RWPE1 (cell line): Measurements from ENCODE around the gene C1QL4.

Source experiments
- CTCF ChIA-PET: fragments of 350-600 bp; sonication (Branson Sonifier 250); formaldehyde crosslinking; extraction: SDS; loops from one replicate; lab custom pipeline; 2021; lab: Yijun Ruan, JAX
- POLR2A ChIA-PET: fragments of 400-600 bp; formaldehyde crosslinking; extraction: SDS; loops from one replicate; lab custom pipeline; 2020; ENCODE audit warnings: antibody characterized with exemption; ENCODE audit not compliant: low non-redundant PET; lab: Yijun Ruan, JAX
- DNase-seq: peaks from one replicate; pipeline ENCODE4 v3.0.0; 2012; ENCODE audit warnings: low spot score
- H3K27ac ChIP-seq: fragments of 450-650 bp; 2 replicates; pipeline ENCODE4 v1.5.1; 2017
- CTCF ChIP-seq: fragments of 450-650 bp; conservative IDR thresholded peaks from 2 replicates; pipeline ENCODE4 v1.5.1; 2017; ENCODE audit warnings: low read depth, mild to moderate bottlenecking

The C1QL4 gene

DNA sequence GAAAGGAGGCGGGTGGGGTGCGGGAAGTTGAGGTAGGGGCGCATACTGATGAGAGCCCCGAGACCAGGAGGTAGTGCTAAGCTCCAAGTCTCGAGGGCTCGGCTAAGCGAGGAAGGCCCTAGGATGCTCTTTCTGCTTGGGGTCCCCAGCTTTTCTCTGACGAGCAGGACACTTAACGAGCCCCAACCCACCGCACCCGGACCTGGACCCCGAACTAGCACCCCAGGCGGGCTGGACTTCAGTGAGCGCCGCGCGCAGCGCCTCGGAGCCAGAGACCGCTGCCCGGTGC lies 4.7 kb upstream of the C1QL4 start:
- no peak for DNase-seq
- ChIA-PET CTCF (interaction anchor here (0.6 to 2.7 kb wide), 14 partner anchors 9 to 191 kb away, joined by 3 to 30 read pairs (median 4); no protein-coding TSS in a partner anchor), POLR2A (no interaction called here)
- no peak for TF ChIP-seq CTCF
- H3K27ac ChIP-seq = no peak overlapping the region

DNA sequence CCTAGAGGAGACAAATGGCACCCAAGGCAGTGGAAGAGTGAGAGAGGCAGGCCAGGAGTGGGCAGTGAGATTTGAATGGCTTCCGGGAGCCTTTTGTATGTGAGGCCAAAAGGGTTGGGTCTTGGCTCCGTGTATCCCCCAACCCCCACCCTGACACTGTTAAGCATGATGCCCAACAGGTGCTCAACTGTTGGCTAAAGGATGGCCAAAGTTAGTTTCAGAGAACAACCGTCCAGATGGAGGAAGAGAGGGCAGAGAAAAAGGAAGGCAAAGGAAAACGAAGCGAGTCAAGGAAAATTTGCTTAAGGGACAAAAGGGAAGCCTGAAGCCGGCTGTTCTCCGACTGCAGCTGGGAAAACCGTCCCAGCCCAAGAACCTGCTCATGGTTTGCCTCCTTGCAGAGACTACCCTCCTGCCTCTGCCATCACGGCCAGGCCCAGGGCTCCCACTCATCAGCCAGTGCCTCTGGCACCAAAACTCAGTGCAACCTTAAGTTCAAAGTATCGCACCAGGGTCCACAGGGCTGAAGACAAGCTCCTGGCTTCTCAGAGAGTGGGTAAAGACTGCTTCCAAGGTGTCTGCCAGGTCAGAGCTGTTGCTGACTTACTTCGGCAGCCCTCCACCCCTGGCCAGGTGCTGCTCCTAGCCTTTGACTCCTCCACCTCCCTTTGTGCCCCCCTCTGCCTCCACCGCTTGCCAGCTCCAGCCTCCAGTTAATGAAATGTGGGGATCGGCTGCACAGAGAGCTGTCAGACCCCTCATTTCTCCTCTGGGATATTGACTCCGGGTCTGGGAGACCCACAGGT lies 4.2 kb upstream of the C1QL4 start:
- H3K27ac ChIP-seq = no peak overlapping the region
- ChIA-PET POLR2A (no interaction called here), CTCF (interaction anchor here (0.6 to 2.7 kb wide), 5 partner anchors 9 to 131 kb away, joined by 3 to 30 read pairs (median 4); no protein-coding TSS in a partner anchor)
- no peak for DNase-seq
- TF ChIP-seq CTCF = no peak

GRCh38 chr12:49340095-49340870 lies 3.3 kb upstream of the C1QL4 start:
- ChIA-PET CTCF (no interaction called here), POLR2A (no interaction called here)
- no peak for TF ChIP-seq CTCF
- no peak overlapping the region for H3K27ac ChIP-seq
- DNase-seq = no peak

DNA sequence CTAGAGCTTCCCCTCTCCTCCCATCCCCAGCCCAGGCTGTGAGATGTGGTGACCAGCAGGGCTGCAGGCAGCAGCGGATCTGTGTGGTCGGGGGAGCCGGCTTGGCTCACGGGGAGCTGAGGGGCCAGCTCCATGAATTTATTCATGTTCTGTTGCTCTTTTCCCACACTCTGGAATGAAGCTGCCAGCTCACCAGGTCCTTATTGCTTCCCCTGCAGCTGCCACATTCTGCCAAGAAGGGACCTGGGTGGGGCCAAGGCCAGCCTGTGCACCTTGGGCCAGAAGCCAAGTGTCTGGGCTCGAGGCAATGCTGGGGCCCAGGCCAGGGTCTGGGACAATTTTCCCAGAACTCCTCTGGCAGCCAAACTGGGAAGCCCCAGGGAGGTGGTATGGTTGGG lies 2.5 kb upstream of the C1QL4 start:
- ChIA-PET CTCF (interaction anchor here (0.6 to 0.7 kb wide), 2 partner anchors 8 to 19 kb away, joined by 3 to 4 read pairs; no protein-coding TSS in a partner anchor), POLR2A (no interaction called here)
- H3K27ac ChIP-seq = no peak overlapping the region; the same call in 1 of the 2 replicates
- DNase-seq = no peak
- no peak for TF ChIP-seq CTCF

DNA sequence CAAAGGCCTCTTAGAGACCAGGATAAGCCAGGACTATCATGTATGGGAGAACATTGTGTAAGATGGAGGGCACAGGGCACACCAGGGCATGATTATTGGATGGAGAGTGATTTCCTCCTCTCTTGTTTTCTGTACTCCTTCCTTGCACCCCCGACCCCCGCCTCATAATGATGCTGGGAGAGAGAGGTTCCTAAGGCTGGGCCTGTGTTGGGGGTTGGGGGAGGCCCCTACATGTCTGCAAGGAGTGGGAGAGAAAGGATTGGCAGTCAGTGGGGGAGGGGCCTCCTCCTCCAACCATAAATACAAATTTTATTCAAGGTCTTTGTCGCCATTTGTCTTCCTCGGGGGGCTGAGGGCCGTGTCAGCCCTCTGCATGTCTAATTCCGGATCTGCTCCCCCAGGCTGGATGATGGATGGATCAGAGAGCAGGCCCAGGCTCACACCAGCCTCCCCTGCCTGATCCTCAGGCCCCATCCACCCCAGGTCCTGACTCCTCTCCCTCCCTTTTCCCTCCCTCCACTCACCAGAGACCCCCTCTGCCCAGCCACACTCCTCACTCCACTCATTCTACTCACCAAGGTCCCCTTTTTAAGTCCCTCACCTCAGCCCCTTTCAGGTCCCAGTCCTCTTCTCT lies 2.0 kb upstream of the C1QL4 start:
- CTCF ChIA-PET = interaction anchor here (0.6 to 0.7 kb wide), 2 partner anchors 9 to 153 kb away, joined by 4 to 5 read pairs; no protein-coding TSS in a partner anchor
- no peak overlapping the region; the same call in 1 of the 2 replicates for H3K27ac ChIP-seq
- POLR2A ChIA-PET = no interaction called here
- no peak for TF ChIP-seq CTCF
- no peak for DNase-seq

- CTCF ChIA-PET = interaction anchor here (0.6 to 1.8 kb wide), 7 partner anchors 10 to 66 kb away, joined by 3 to 7 read pairs (median 4); no protein-coding TSS in a partner anchor
- H3K27ac ChIP-seq = no peak overlapping the region
- no peak for DNase-seq
- no peak for TF ChIP-seq CTCF
- POLR2A ChIA-PET = no interaction called here
These were observed 888 bp downstream of the C1QL4 start for GRCh38 chr12:49335955-49336644.
